SW 1271 (cell line): ENCODE data around the gene EMX1.
A peak's percentile ranks its signal among the peaks of the same experiment; 100 is the strongest.

Source experiments
- DNase-seq, 2 experiments: peaks; one replicate each; lab custom pipeline; 2025; lab: John Stamatoyannopoulos, UW

EMX1 gene

DNA sequence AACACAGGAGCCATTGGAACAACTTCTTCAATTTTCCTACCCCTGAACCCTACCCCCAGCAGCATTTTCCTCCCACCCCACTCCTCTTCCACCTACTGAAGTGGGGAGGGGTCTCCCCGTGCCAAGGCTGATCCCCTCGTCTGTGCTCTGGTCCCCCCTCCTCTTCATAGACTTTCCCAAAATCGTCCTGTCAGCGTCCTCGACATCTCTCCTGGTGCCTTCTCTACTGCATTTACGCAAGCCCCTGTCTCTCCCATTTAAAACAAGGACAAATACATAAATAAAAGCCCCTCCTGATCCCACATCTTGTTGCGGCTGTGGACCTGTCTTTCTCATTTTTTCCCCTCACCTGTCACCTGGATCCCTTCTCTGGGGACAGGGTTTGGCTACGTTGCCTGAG lies 42.2 kb downstream of the EMX1 start:
- no peak for DNase-seq

DNA sequence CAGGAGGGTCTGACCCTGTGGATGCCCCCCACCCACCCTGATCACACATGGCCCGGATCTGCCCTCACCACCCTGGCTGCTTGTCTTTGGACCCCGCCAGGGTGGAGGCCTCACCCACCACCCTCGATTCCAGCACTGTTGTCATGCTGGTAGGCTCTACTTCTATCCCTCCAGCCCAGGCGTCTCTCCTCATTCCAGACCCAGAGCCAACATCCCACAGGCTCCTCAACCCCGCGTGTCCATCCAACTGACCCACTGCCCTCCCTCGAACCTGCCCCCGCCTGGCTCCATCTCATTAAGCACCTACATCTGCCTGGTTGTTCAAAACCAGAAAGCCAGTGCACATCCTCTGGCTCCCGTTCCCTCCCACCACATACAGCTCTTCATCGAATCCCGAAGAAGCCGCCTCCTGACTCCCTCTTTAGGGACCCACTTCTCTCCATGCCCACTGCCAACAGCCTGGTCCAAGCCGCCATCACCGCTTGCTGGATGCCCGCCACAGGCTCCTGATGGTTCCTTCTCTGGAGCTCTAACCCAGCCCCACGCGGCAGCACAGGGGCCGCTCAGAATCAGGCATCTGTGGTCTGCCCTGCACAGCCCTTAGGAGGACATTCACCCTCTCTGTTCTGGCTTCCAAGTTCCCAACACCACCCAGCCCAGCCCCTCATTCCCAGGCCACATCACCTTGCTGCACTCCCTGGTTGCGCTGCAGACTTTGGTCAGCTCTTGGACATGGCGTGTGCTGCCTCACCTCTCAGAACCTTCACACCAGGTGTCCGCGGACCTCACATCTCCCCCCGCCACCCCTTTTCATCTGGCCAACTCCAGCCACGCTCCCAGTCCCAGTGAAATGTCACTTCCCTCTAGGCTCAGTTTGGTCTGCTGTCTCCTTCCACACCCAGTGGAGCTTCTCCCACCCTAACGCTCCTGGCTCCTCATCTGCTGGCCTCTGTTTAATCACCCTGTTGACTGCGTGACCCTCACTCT lies 43.0 kb downstream of the EMX1 start:
- DNase-seq = no peak

DNA sequence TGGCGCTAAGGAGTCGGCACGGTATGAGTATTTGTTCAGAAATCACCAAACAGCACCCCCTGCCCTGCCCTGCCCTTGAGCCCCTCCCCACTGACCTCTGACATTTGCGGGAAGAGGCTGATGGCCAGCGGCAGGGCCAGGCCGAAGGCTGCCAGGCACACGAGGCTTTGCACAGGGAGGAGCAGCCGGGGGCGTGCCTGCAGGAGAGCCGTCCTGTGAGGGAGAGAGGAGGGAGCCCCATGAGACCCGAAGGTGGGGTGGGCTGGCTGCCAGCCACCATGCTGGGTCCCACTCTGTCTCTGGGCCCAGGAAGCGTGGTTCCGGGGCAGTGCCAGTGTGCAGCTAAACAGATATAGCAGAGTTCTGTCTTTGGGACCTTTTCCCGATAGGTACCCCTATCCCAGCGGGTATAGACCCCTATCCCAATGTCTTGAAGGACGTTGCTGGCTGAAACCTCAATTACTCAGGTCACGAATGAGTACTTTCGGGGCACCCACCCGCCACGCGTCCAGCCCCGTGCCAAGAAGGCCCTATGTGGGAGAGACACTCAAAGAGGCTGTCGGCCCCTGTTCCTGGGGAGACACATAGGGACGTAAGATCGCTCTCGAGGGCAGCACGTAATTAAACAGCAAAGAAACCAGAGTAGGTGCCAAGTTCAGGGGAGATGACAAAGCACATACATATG lies 43.9 kb downstream of the EMX1 start:
- DNase-seq = no peak

DNA sequence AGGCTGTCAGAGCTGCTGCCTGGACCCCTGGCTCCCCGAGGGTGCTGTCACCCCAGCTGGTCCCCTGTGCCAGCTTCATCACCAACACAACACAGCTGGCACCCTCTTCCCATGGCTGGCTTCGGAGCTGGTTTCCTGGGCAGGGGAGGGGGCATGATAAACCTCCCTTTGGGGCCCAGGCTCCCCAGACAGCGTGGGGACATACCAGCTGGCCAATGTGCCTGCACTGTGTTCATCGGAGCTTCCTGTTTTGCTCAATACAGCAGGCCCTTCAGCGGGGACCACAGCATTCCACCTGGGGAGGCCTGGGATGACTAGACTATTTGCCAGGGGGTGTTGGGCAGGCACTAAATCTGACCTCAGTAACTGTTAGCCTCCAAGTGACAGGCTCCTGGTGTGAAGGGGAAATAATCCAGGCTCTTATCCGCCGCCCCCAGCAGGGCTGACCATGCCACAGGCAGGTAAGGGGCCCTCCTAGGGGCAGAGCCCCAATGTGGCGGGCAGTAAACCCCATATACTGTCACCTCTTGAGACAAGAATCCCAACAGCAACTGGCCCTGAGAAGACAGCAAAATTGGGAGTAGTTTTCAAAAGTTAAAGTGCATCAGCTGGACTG lies 44.6 kb downstream of the EMX1 start:
- no peak for DNase-seq

DNA sequence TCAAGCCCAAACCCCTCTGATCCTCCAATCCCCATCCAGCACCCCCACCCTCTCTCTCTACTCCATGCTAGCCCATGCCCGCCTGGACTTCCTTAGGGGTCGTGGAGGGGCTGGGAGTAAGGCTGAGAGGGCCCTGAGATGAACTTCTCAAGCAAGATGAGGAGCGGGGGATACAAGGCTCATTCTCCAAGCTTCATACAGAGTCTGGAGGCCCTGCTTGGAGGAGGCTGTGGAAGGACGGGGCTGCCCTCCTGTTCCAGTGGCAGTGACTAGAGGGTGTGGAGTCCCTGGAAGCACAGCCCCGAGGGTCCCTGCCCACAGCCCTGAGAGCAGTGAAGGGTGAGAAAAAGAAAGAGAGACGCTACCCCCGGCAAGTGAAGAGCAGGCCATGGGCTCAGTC lies 45.6 kb downstream of the EMX1 start:
- no peak for DNase-seq

DNA sequence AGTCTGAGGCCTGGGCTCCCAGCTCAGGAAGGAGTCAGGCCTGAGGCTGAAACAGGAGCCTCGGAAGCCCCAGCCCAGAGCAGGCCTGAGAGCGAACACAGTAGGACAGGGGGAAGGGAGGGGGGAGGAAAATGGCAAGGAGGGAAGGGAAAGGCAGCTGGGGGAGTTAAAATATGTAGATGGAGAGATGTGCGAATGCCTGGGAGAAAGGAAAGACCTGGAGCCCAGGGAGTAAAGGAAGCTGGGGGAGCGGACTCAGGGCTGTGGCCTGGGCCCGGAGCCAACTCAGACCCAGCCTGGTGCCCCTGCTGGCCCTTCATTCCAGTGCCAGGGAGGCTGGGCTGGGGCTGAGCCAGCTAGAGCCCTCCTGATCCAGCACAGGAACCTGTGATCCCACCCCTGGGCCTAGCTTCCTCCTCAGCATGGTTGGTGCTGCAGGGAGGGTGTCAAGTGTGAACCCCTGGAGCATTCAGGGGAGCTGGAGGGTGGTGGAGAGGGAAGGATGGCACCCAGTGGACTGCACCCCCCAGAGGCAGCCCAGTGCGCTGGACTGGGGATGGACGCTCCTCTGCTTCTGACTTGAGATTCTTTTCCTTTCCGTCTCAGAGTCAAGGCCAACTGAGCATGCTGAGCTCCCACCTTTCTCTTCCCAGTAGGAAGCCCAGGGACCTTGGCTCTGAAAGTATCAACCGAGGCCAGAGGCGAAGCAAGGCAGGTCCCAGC lies 46.3 kb downstream of the EMX1 start:
- no peak for DNase-seq

DNA sequence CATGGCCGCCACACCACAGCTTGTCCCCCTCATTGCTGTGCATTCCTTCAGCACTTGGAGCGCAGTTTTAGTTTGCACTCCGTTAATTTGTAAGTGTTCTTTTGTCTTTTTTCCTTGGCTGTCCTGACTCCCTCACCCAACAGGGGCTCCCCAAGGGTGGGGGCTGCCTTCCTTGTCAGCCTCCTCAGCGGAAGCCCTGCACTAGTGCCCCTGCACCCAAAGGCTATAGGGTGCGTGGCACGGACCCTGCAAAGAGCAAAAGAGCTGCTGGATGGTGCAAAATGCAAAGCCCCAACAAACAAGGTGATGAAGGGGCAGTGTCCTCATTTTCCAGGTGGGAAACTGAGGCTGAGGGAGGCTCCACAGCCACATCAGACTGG lies 46.8 kb downstream of the EMX1 start:
- no peak for DNase-seq

DNA sequence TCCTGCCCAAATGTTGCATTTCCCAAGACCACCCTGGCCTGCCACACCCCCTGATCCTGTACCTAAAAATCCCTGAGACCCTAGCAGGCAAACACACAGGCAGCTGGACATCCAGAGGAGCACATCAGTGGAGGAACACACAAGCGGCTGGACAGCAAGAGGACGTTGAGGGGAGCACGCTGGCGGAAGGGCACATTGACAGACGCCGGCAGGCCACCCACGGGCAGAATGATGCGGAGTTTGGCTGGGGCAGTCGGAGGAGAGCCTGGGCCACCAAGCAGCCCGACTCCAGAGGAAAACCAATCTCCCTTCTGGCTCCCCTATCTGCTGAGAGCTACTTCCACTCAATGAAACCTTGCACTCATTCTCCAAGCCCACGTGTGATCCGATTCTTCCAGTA lies 47.7 kb downstream of the EMX1 start:
- no peak for DNase-seq

DNA sequence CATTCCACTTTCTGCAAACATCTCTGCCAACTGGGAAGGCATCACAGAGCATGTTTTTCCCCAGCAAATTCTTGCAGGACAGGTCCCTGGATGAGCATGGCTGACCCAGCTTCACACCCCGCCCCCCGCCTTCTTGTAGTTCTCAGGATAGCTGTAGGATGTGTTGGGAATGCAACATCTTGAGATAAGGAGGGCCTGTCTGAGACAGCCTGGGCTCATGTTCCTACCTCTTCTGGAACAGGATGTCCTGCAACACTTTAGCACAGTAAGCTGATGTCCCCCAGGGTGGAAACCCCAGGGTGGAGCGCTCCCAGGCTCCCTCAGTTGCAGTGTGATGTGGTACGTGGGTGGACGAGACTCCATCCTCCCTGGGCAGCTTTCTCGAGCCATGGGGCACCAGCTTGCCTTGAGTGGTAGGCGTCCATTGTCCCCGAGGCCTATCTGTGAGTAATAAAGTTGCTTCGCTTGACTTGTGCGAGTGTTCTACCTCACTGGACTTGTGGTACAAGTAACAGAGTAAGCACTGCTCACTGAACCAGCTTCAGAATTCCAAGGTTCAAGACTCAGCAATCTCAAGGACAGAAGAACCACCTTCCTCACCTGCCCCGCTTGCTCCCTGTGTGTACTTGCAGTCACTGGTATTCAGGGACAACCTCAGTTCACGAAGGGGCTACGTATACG lies 48.6 kb downstream of the EMX1 start:
- DNase-seq = no peak

DNA sequence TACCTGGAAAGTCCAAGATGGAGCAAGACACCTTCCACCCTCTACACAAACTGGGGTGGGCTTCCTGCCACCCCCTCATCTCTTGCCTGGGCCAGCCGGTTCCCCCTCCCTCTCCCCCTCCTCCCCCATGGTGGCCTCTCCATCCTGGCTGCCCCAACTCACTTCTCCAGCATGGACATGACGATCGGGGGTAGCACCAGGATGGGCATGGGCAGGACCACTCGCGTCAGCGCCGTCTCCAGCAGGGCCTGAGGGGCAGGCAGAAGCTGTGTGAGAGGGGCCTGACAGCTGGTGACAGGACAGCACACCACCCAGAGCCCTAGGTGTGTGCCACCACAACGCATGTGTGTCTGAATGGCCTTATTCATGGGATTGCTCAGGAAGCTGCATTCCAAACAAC lies 51.0 kb downstream of the EMX1 start:
- DNase-seq = no peak

DNA sequence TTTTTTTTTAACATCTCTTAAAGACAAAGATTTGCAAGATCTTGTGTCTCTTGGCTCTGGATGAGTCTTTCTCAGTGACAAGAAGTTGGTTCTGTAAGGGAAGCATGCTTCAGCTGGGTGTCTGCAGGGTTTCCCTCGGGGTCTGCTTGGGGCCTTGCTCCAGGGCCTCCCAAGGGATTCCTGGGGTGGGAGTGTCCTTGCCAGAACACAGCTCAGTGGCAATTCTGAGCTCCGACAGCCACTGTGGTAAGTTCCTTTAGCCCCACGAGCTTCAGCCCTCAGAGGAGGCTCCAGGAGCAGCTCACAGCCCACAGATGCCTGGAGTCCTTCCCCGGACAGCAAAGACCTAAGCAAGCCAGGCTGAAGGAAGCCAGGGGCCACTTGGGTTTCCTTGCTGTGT lies 52.4 kb downstream of the EMX1 start:
- DNase-seq = no peak

DNA sequence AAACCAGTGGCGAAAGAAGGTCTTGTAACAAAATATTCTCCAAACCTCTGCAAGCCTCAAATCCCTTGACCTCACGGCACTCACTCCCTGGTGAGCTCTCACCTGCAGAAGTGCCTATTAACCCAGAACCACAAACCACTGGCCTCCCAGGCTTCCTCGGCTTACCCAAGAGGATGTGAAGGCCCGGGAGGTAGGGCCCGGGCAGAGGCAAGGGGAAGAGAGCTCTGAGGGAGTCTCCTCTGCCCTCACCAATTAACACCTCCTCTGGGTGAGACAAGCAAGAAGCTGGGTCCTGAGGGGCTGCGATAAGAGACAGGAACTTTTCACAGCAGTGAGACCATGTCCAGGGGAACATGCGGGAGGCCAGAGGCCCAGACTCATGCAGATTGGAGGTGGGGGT lies 53.7 kb downstream of the EMX1 start:
- no peak for DNase-seq

DNA sequence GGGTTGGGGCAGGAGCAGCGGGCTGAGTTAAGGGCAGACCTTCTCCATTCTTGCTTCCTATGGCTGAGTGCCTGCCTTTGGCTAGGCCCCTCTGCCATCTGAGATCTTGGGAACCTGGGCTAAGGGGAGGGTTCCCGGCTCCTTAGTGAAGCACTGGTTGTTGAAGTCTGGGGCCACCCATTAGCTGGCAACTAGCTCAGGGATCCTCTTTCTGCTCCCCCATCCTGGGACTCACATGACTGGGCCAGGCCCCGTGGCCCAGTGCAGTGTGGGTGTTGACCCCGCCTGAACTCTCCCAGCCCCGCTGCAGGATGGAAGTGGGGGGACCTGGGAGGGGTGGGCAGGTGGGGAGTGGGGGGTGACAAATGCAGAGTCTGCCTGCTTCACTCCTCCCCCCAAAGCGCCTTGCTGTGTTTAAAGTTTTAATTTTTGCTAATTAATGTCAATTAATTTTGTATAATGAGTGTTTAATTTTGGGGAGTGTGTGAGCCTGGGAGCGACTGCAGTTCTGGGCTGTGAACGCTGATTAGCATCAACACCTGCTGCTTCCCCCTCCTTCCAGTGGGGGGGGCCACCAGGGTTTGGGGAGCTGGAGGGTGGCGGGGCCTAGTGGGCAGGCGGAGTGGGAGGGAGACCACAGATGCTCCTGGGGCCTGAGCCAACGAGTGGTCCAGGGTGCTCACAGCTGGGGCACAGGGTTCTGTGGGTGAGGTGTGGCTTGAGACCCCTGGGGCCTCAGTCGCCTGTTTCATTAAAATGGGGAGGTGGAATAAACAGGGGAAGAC lies 55.2 kb downstream of the EMX1 start:
- no peak for DNase-seq

DNA sequence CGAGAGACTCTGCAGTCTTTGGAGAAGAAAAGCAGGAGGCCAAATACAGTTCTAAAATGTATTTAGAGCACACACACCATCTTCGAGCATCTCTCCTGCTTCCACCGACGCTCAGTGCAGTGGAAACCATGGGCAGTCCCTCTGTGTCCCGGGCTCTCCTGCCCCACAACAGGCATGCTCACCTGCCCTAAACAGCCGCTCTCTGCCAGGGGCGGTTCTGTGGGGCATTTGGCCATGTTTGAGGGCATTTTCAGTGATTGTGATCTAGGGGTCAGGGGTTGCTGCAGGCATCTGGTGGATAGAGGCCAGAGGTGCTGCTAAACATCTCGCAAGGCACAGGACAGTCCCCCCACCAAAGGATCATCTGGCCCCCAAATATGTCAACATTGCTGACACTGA lies 55.8 kb downstream of the EMX1 start:
- DNase-seq = no peak

DNA sequence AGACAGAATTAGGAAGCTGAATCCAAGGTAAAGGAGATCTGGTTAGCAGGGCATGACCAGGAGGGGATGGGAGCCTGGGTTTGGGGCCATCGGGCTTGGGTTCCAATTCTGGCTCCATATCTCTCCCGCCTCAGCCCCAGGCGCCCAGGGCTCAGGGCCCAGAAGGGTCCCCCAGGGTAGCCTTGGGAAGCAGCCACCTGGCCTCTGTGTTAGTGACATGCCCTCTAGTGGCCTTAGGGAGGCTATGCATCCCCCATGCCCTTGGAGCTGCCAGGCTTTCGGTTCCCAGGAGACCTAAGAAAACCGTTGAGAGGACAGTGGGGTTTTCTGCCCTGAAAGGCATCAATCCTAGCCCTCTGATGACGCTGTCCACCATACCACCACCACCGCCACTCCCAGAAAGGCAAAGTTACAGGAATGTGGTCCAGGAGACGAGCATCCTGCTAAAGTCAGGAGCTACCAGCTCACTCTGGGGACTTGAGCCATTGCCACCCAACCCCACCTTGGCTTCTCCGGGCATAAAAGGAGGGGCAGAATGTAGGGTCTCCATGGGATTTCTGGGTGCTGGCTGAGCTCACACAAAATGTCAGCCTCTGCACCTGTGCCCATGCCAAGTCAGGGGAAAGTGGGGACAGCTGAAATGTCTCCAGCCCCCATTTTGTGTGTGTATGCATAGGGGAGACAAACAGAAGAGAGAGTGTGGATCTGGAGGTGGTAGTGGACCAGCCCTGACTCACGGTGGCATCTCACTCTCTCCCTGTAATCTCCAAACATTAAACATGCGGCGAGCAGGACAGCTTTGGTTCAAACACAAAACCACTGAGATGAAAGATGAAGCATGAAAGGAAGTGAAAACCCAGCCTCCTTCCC lies 56.5 kb downstream of the EMX1 start:
- DNase-seq = peak in 1 of 2 experiments; percentile 45

DNA sequence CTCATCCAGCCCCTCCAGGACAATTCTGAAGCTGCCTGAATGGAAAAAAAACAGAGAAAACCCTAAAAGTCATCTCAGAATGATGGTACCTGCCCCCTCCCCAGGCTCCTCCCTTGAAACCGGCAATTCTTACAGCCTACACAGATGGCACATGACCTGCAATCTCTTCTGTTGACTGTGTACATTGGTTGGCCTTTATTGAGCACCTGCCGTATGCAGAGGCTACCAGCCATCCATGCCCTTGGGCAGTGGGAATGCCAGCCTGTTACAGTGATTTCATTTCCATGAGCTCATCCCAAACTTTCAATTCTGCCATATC lies 57.1 kb downstream of the EMX1 start:
- DNase-seq = no peak

DNA sequence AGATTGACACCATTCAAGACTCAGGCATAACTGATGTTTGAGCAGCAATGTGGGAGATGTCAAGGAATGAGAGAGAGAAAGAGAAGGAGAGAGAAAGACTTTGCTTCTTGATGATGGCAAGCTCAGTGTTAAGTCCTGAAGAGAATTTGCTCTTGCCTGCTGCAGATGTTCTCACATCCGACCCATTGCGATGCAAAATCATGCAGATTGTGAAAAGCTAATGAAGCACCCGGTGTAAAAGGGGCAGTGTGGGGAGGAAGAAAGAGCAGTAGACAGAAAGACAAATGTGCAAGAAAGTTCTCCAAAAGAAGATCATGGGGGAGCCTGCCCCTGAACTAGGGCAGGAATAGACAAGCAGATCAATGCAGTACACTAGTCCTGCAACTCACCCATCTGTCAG lies 57.7 kb downstream of the EMX1 start:
- no peak for DNase-seq

DNA sequence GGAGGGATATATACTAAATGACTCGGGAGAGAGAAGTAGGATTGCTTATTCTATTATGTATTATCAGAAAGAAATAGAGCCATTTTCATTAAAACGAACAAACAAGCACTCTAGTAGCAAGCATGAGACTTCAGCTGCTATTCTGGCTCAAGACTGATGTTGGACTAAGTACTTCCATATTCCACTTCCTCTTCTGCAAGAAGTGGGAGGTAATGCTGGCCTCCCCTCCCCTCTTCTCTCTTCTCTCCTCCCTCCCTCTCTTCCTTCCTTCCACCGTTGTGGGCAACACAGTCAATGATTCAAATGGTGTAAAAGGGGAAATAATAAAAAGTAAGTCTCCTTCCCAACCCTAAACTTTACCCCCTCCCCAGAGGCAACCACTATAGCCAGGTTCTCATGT lies 62.6 kb downstream of the EMX1 start:
- DNase-seq = no peak

DNA sequence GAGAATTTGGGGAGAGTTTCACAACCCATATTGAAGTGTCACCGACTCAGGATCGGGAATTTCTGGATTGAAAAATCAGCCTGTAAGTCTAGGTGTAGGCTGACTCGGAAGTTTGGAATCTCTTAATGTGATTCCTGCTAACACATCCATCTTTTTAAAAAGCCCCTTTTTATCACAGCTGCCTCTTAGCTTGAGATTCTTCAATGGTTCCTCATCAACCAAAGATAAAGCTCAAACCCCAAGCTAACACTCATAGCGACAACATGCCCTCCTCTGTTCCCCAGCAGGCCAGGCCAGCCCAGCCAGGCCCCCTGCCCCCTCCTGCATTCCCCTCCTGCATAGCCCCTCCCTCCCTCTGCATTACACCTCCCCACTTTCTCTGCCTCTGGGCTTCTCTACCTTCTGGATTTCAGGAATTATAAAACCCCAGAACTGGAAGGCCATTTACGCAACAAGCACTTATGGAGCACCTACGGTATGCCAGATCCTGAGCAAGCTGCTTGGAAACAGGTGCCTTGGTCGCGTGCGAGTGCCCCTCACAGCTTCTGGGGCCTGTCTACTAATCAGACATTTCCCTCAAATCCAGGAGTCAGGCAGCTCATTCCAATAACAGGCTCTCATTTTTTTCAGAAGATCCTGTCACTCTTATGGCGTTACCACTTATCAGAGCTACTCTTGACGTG lies 63.4 kb downstream of the EMX1 start:
- peak in 1 of 2 experiments; percentile 27 for DNase-seq

DNA sequence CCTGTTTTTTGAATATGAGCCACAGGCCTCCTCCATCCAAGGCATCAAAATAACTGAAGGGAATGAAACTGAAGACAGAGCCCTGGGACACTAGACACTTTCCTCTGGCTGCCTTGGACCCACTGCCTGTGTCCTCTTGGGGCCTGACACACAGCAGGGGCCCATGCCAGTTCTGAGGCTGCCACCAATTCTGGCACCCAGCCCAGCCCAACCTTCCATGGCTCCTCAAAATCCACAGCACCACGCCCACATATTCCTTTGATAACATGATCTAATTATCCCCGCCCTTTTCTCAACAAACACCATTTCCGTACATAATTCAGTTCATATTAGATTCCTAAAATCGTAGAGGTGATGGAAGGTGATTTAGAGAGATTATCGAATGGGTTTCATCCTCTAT lies 64.2 kb downstream of the EMX1 start:
- DNase-seq = no peak
